IMR-90 (cell line): ENCODE measurements around the gene UBE2C. TPM values are rescaled to one million over a fixed set of nuclear protein-coding genes. Genes with fewer than 3 reads are reported as not detected.

Experiments used
- ATAC-seq: fragments of 200-7000 bp; cut with Tn5 transposase; 2 replicates; pipeline ENCODE4 v1.9.1; 2020; ENCODE audit warnings: low read depth, mild to moderate bottlenecking, moderate library complexity
- BruUV-seq: library from RNA; stranded (reverse); fragments of 400-500 nt; replicated peaks from 2 replicates; lab custom pipeline; 2021; lab: Mats Ljungman, UMichigan
- CTCF ChIA-PET: fragments of 300-600 bp; formaldehyde crosslinking; extraction: SDS; loops from one replicate; lab custom pipeline; 2021; ENCODE audit warnings: antibody characterized with exemption; lab: Yijun Ruan, JAX
- POLR2A ChIA-PET: fragments of 300-600 bp; sonication (Branson Sonifier 250); formaldehyde crosslinking; loops from one replicate; lab custom pipeline; 2022; ENCODE audit warnings: antibody characterized with exemption; ENCODE audit not compliant: unreplicated experiment; lab: Charles Lee
- DNase-seq: peaks from one replicate; pipeline ENCODE4 v3.0.0; 2013
- H2AFZ ChIP-seq: replicated peaks from 2 replicates; pipeline ENCODE3; 2013; ENCODE audit warnings: low read length, mild to moderate bottlenecking; ENCODE audit not compliant: poor library complexity
- H2AK5ac ChIP-seq: 2 replicates; pipeline ENCODE4 v1.6.1; 2013; ENCODE audit warnings: low read depth, low read length, inconsistent platforms
- H2AK9ac ChIP-seq: replicated peaks from 2 replicates; pipeline ENCODE3; 2013; ENCODE audit warnings: mild to moderate bottlenecking, low read depth, low read length, moderate library complexity; ENCODE audit not compliant: poor library complexity
- H2BK120ac ChIP-seq: 2 replicates; pipeline ENCODE4 v1.6.1; 2013; ENCODE audit warnings: low read depth, low read length, inconsistent platforms
- H2BK15ac ChIP-seq: 3 replicates; pipeline ENCODE4 v1.6.1; 2013; ENCODE audit warnings: low read depth, low read length, inconsistent platforms
- H2BK20ac ChIP-seq: 2 replicates; pipeline ENCODE4 v1.6.1; 2013; ENCODE audit warnings: low read depth, mild to moderate bottlenecking, inconsistent platforms, low read length, moderate library complexity
- H2BK5ac ChIP-seq: 2 replicates; pipeline ENCODE4 v1.6.1; 2013; ENCODE audit warnings: mild to moderate bottlenecking, low read depth, low read length, inconsistent platforms; ENCODE audit not compliant: poor library complexity, severe bottlenecking
- H3K14ac ChIP-seq: replicated peaks from 2 replicates; pipeline ENCODE4 v1.6.1; 2013; ENCODE audit warnings: low read depth, low read length, inconsistent platforms
- H3K18ac ChIP-seq: 2 replicates; pipeline ENCODE4 v1.6.1; 2013; ENCODE audit warnings: low read depth, low read length, control low read depth
- H3K23ac ChIP-seq: 2 replicates; pipeline ENCODE4 v1.6.1; 2013; ENCODE audit warnings: low read depth, low read length, inconsistent platforms
- H3K27ac ChIP-seq: 2 replicates; pipeline ENCODE4 v1.5.1; 2013; ENCODE audit warnings: mild to moderate bottlenecking, control low read depth, low read length; ENCODE audit not compliant: insufficient read depth
- H3K27me3 ChIP-seq: 2 replicates; pipeline ENCODE4 v1.6.1; 2013; ENCODE audit warnings: low read length; ENCODE audit not compliant: control insufficient read depth, insufficient read depth
- H3K36me3 ChIP-seq: 2 replicates; pipeline ENCODE4 v1.6.1; 2013; ENCODE audit warnings: low read length, mixed read lengths; ENCODE audit not compliant: control insufficient read depth, insufficient read depth
- H3K4ac ChIP-seq: 2 replicates; pipeline ENCODE4 v1.6.1; 2013; ENCODE audit warnings: low read depth, low read length, inconsistent platforms
- H3K4me1 ChIP-seq: 2 replicates; pipeline ENCODE4 v1.6.1; 2013; ENCODE audit warnings: low read length, mixed read lengths; ENCODE audit not compliant: control insufficient read depth, insufficient read depth
- H3K4me2 ChIP-seq: 2 replicates; pipeline ENCODE4 v1.6.1; 2013; ENCODE audit warnings: low read depth, mild to moderate bottlenecking, control low read depth, low read length, moderate library complexity
- H3K4me3 ChIP-seq: 2 replicates; pipeline ENCODE4 v1.5.1; 2013; ENCODE audit warnings: low read depth, mild to moderate bottlenecking, control low read depth, low read length, moderate library complexity; ENCODE audit not compliant: insufficient read depth
- H3K56ac ChIP-seq: 2 replicates; pipeline ENCODE4 v1.6.1; 2013; ENCODE audit warnings: low read length, inconsistent platforms; ENCODE audit not compliant: insufficient read depth; ENCODE audit errors: extremely low read depth
- H3K79me1 ChIP-seq, 2 experiments: 2 replicates each; pipeline ENCODE4 v1.6.1; 2013; ENCODE audit warnings: low read length in 2 of 2, inconsistent platforms in 1 of 2, low read depth in 1 of 2
- H3K9ac ChIP-seq: 2 replicates; pipeline ENCODE4 v1.6.1; 2013; ENCODE audit warnings: low read depth, low read length, control low read depth
- H3K9me1 ChIP-seq: 2 replicates; pipeline ENCODE4 v1.6.1; 2013; ENCODE audit warnings: low read length, inconsistent platforms; ENCODE audit not compliant: insufficient read depth
- H3K9me3 ChIP-seq: 2 replicates; pipeline ENCODE4 v1.6.1; 2013; ENCODE audit warnings: low read length; ENCODE audit not compliant: control insufficient read depth, insufficient read depth
- H4K20me1 ChIP-seq: 2 replicates; pipeline ENCODE4 v1.6.1; 2013; ENCODE audit warnings: low read length, inconsistent platforms; ENCODE audit not compliant: insufficient read depth
- H4K5ac ChIP-seq: 2 replicates; pipeline ENCODE4 v1.6.1; 2013; ENCODE audit warnings: mild to moderate bottlenecking, low read depth, low read length, control low read depth
- H4K8ac ChIP-seq, 2 experiments: 2 replicates each; pipeline ENCODE4 v1.6.1; 2013; ENCODE audit warnings: low read depth in 2 of 2, low read length in 2 of 2, control low read depth in 1 of 2, inconsistent platforms in 1 of 2
- H4K91ac ChIP-seq: 2 replicates; pipeline ENCODE4 v1.6.1; 2013; ENCODE audit warnings: low read depth, low read length, inconsistent platforms; ENCODE audit not compliant: insufficient read depth
- CEBPB ChIP-seq: IDR thresholded peaks from 2 replicates; pipeline ENCODE4 v1.6.1; 2012; ENCODE audit warnings: low read depth, low read length, improper control_type of control experiment
- RCOR1 ChIP-seq: IDR thresholded peaks from 2 replicates; pipeline ENCODE4 v1.6.1; 2012; ENCODE audit warnings: mild to moderate bottlenecking, low read length, improper control_type of control experiment; ENCODE audit not compliant: insufficient replicate concordance
- WGBS, 2 experiments: methylation state at CpG; one replicate each; pipeline versions ENCODE4 v1.1.5 to v1.1.7; 2013; ENCODE audit warnings: missing lambda C conversion rate in 2 of 2; ENCODE audit not compliant: insufficient read length in 1 of 2; ENCODE audit errors: extremely low coverage in 2 of 2; 5-methylcytosine and 5-hydroxymethylcytosine counted together
- dilution Hi-C: fragments of 300-500 bp; cut with HindIII; formaldehyde crosslinking; loops from one replicate; pipeline ENCODE4 v1.14.3; 2018; ENCODE audit warnings: low sequenced_read_pairs; ENCODE audit not compliant: unreplicated experiment
- in situ Hi-C: fragments of 300-500 bp; cut with MboI; formaldehyde crosslinking; loops from 3 replicates; pipeline ENCODE4 v1.14.3; 2019; ENCODE audit warnings: low sequenced_read_pairs, inconsistent platforms, mixed read lengths
- intact Hi-C: fragments of 100-400 bp; cut with micrococcal nuclease; formaldehyde crosslinking; loops from 2 replicates; pipeline ENCODE4 v1.10.0; 2022
- polyA plus RNA-seq, 3 experiments: library from polyadenylated mRNA; depleted of rRNA; stranded (reverse); fragments of >200 nt; gene quantifications; 2 replicates each; pipeline ENCODE4 v1.2.3, GENCODE V29; 2012; ENCODE audit warnings: low replicate concordance in 1 of 3
- total RNA-seq: library from RNA; depleted of rRNA; stranded (reverse); fragments of >200 nt; gene quantifications from 2 replicates; pipeline ENCODE4 v1.2.3, GENCODE V29; 2012
- TF ChIP-seq, protein P1 (sequence below): conservative IDR thresholded peaks from 2 replicates; pipeline ENCODE4 v1.5.1; 2012; ENCODE audit warnings: mild to moderate bottlenecking, low read depth, low read length, improper control_type of control experiment

Gene UBE2C
- total and polyA plus RNA-seq, 2 of the 4 experiments (the other 2 are of a cell fraction) = 43.4 to 120 TPM

DNA sequence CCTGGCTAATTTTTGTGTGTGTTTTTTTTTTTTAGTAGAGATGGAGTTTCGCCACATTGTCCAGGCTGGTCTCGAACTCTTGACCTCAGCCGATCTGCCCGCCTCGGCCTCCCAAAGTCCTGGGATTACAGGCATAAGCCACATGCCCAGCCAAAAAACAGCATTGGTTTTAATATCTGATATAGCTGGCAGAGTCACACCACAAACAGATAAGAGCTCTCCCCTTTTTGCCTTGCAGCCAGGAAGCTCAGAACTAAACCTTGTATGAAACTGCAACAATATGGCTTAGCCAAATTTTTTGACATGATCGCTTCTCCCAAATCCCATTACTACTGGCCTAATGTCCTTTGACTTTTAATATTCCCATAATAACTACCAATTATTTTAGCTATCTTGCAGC lies 39.9 kb downstream of the UBE2C start:
- in situ Hi-C loops = no loop called here

More for the DNA sequence above, 39.9 kb downstream of the UBE2C start:
- ATAC-seq = no peak
- H3K4ac ChIP-seq = no peak overlapping the region
- no peak overlapping the region for H2AK9ac ChIP-seq
- POLR2A ChIA-PET = interaction anchor here (0.6 kb wide), 1 partner anchor 13 kb away, joined by 4 read pairs; no protein-coding TSS in a partner anchor
- no peaks in the 10 kb centered on the region for H3K27me3 ChIP-seq
- peaks cover 16 to 55% of the 10 kb centered on the region in 2 experiments for H3K79me1 ChIP-seq
- H3K9ac ChIP-seq = no peak overlapping the region
- H3K14ac ChIP-seq = no peak overlapping the region
- H3K4me1 ChIP-seq = peaks cover 4% of the 10 kb centered on the region; the same call in 1 of the 2 replicates
- H3K56ac ChIP-seq = no peak overlapping the region
- dilution Hi-C loops (no loop called here), intact Hi-C loops (no loop called here)
- no peaks in the 10 kb centered on the region for H3K9me3 ChIP-seq
- no peak overlapping the region for H3K23ac ChIP-seq
- peaks cover 24% of the 10 kb centered on the region for H3K36me3 ChIP-seq
- no peak for DNase-seq
- CTCF ChIA-PET = interaction anchor here (0.8 kb wide), 1 partner anchor 26 kb away, joined by 3 read pairs; no protein-coding TSS in a partner anchor
- no TSS peak for BruUV-seq
- no peak overlapping the region for H2AK5ac ChIP-seq
- WGBS, 2 experiments = 100% methylated on average over 1 of the region's 6 CpGs; no CpG with 5 or more reads in 1 of the 2 experiments
- no peak overlapping the region for H2BK120ac ChIP-seq
- H4K20me1 ChIP-seq = peaks cover 5% of the 10 kb centered on the region; the same call in 1 of the 2 replicates
- no peak overlapping the region for H3K4me2 ChIP-seq
- H3K18ac ChIP-seq = no peak overlapping the region
- no peak overlapping the region for H3K27ac ChIP-seq
- no peak overlapping the region for H2BK5ac ChIP-seq
- peaks cover 11% of the 10 kb centered on the region for H3K9me1 ChIP-seq
- no peak overlapping the region for H3K4me3 ChIP-seq
- no peak overlapping the region for H4K5ac ChIP-seq
- no peak overlapping the region for H2BK20ac ChIP-seq
- H2BK15ac ChIP-seq = no peak overlapping the region
- H4K91ac ChIP-seq = no peak overlapping the region
- no peak overlapping the region for H2AFZ ChIP-seq
- TF ChIP-seq, protein P1, sequence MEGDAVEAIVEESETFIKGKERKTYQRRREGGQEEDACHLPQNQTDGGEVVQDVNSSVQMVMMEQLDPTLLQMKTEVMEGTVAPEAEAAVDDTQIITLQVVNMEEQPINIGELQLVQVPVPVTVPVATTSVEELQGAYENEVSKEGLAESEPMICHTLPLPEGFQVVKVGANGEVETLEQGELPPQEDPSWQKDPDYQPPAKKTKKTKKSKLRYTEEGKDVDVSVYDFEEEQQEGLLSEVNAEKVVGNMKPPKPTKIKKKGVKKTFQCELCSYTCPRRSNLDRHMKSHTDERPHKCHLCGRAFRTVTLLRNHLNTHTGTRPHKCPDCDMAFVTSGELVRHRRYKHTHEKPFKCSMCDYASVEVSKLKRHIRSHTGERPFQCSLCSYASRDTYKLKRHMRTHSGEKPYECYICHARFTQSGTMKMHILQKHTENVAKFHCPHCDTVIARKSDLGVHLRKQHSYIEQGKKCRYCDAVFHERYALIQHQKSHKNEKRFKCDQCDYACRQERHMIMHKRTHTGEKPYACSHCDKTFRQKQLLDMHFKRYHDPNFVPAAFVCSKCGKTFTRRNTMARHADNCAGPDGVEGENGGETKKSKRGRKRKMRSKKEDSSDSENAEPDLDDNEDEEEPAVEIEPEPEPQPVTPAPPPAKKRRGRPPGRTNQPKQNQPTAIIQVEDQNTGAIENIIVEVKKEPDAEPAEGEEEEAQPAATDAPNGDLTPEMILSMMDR = no peak
- TF ChIP-seq CEBPB (no peak), RCOR1 (no peak)
- H4K8ac ChIP-seq = no peak overlapping the region
